ENCODE results near the gene PLSCR1. TPM values are rescaled to one million over a fixed set of nuclear protein-coding genes. Genes with fewer than 3 reads are reported as not detected.
A peak's percentile ranks its signal among the peaks of the same experiment; 100 is the strongest.
"Not testable (repeated sequence)": the region's sequence is repeated elsewhere in the genome, so short reads cannot be mapped to it uniquely, and the experiment has no call there.

The PLSCR1 gene
- polyA plus RNA-seq, 3 donors: 103 to 221 (median 127) TPM

- peak overlapping the region; percentile 62 to 84 for H3K4me3 Mint-ChIP-seq
- H2AFZ ChIP-seq (ENCODE audit: insufficient read depth, low read depth, low read length, poor library complexity, severe bottlenecking): peak overlapping the region; percentile 10
- WGBS (ENCODE audit: insufficient coverage): 53% methylated on average over 8 of the region's 13 CpGs
- H3K27ac ChIP-seq (ENCODE audit: low read depth in 1 of 2, low read length in 2 of 2): no peak overlapping the region
- H3K4me1 ChIP-seq (ENCODE audit: control insufficient read depth in 1 of 2, insufficient read depth in 2 of 2, low read length in 2 of 2): no peaks in the 10 kb centered on the region
- H3K9me3 Mint-ChIP-seq: peaks cover 4 to 10% (median 8%) of the 10 kb centered on the region in 7 donors
- intact Hi-C loops (cut with micrococcal nuclease): no loop called here
- no peaks in the 10 kb centered on the region for H4K20me1 ChIP-seq (ENCODE audit: insufficient read depth, low read length)
- peak overlapping the region; percentile 41 for H3K4me2 ChIP-seq (replicated peaks; ENCODE audit: extremely low read depth, low read length, poor library complexity, severe bottlenecking)
- peak overlapping the region in 2 of 3 experiments; percentile 2 to 41 for H3K4me3 ChIP-seq (replicated peaks in 1 of 3; ENCODE audit: low read depth in 2 of 3, low read length in 3 of 3)
- no peaks in the 10 kb centered on the region for H3K27me3 ChIP-seq (ENCODE audit: control insufficient read depth in 2 of 2, insufficient read depth in 2 of 2, low read length in 2 of 2)
- no peaks in the 10 kb centered on the region for H3K36me3 ChIP-seq (replicated peaks in 1 of 2; ENCODE audit: control insufficient read depth in 1 of 2, insufficient read depth in 2 of 2, low read length in 2 of 2)
- H3K36me3 Mint-ChIP-seq: peaks cover 0 to 4% of the 10 kb centered on the region in 2 donors
- no peak for TF ChIP-seq CTCF (IDR thresholded peaks at IDR 0.05)
- H3K27ac Mint-ChIP-seq: peak overlapping the region in 1 of 7 donors; percentile 53
- H3K4me1 Mint-ChIP-seq: peaks cover 4% of the 10 kb centered on the region
- no peak for DNase-seq
- peaks cover 0 to 2% (median 0%) of the 10 kb centered on the region in 3 donors for H3K27me3 Mint-ChIP-seq (ENCODE audit: low read depth in 3 of 3)
- no peaks in the 10 kb centered on the region for H3K79me2 ChIP-seq (ENCODE audit: insufficient read depth, low read length)
- H3K9ac ChIP-seq (ENCODE audit: insufficient read depth, low read length, poor library complexity, severe bottlenecking): no peak overlapping the region
- peaks cover 0 to 8% of the 10 kb centered on the region in 2 donors for H3K9me3 ChIP-seq (replicated peaks in 1 of 2; ENCODE audit: control insufficient read depth in 1 of 2, insufficient read depth in 1 of 2, low read length in 2 of 2)
These were observed 46.2 kb downstream of the PLSCR1 start for GRCh38 chr3:146498002-146498736.

- H3K9me3 ChIP-seq (replicated peaks in 1 of 2; ENCODE audit: control insufficient read depth in 1 of 2, insufficient read depth in 1 of 2, low read length in 2 of 2); H3K4me1 Mint-ChIP-seq; H3K4me2 ChIP-seq (replicated peaks; ENCODE audit: extremely low read depth, low read length, poor library complexity, severe bottlenecking); H3K27me3 ChIP-seq (ENCODE audit: control insufficient read depth in 2 of 2, insufficient read depth in 2 of 2, low read length in 2 of 2); H3K4me3 Mint-ChIP-seq; H3K27me3 Mint-ChIP-seq (ENCODE audit: low read depth in 3 of 3); H2AFZ ChIP-seq (ENCODE audit: insufficient read depth, low read depth, low read length, poor library complexity, severe bottlenecking); H3K9ac ChIP-seq (ENCODE audit: insufficient read depth, low read length, poor library complexity, severe bottlenecking); H3K36me3 Mint-ChIP-seq; H3K79me2 ChIP-seq (ENCODE audit: insufficient read depth, low read length); H3K27ac ChIP-seq (ENCODE audit: low read depth in 1 of 2, low read length in 2 of 2); H3K4me3 ChIP-seq (replicated peaks in 1 of 3; ENCODE audit: low read depth in 2 of 3, low read length in 3 of 3); H3K36me3 ChIP-seq (replicated peaks in 1 of 2; ENCODE audit: control insufficient read depth in 1 of 2, insufficient read depth in 2 of 2, low read length in 2 of 2); intact Hi-C loops (cut with micrococcal nuclease); H3K27ac Mint-ChIP-seq; H4K20me1 ChIP-seq (ENCODE audit: insufficient read depth, low read length); DNase-seq; H3K4me1 ChIP-seq (ENCODE audit: control insufficient read depth in 1 of 2, insufficient read depth in 2 of 2, low read length in 2 of 2): not testable (repeated sequence)
- peaks cover 5 to 11% (median 8%) of the 10 kb centered on the region in 7 donors for H3K9me3 Mint-ChIP-seq
- WGBS (ENCODE audit: insufficient coverage): 97% methylated on average over 28 of the region's 28 CpGs
These were observed 47.1 kb downstream of the PLSCR1 start for GRCh38 chr3:146497145-146497843.
